HG03097 (cell line): ENCODE data around the gene ARHGAP10.

Experiments used
- ATAC-seq: cut with Tn5 transposase; IDR thresholded peaks from one replicate; pipeline ENCODE4 v1.9.1; 2021; ENCODE audit not compliant: unreplicated experiment, low FRiP score

Gene ARHGAP10

GRCh38 chr4:148016063-148016637, 284.3 kb downstream of the ARHGAP10 start:
- ATAC-seq = no peak

- ATAC-seq = no peak
Observed at GRCh38 chr4:148017801-148018200, 285.9 kb downstream of the ARHGAP10 start.

GRCh38 chr4:148021686-148022085, 289.8 kb downstream of the ARHGAP10 start:
- ATAC-seq = no peak

- no peak for ATAC-seq
Observed at GRCh38 chr4:148022975-148023374, 291.1 kb downstream of the ARHGAP10 start.

GRCh38 chr4:148023512-148024181, 291.8 kb downstream of the ARHGAP10 start:
- ATAC-seq = no peak

- ATAC-seq = no peak
Observed at GRCh38 chr4:148025981-148026380, 294.1 kb downstream of the ARHGAP10 start.

- no peak for ATAC-seq
Observed at GRCh38 chr4:148027201-148027600, 295.3 kb downstream of the ARHGAP10 start.

GRCh38 chr4:148029781-148030180, 297.9 kb downstream of the ARHGAP10 start:
- no peak for ATAC-seq

- ATAC-seq = no peak
Observed at GRCh38 chr4:148030193-148030873, 298.4 kb downstream of the ARHGAP10 start.

- no peak for ATAC-seq
Observed at GRCh38 chr4:148034813-148035212, 302.9 kb downstream of the ARHGAP10 start.

- ATAC-seq = no peak
Observed at GRCh38 chr4:148041606-148042329, 309.9 kb downstream of the ARHGAP10 start.

- ATAC-seq = peak; percentile 4
Observed at GRCh38 chr4:148044089-148044911, 312.4 kb downstream of the ARHGAP10 start.

- ATAC-seq = peak; percentile 97
Observed at GRCh38 chr4:148044912-148045352, 313.0 kb downstream of the ARHGAP10 start.

GRCh38 chr4:148048598-148048997, 316.7 kb downstream of the ARHGAP10 start:
- no peak for ATAC-seq

- no peak for ATAC-seq
Observed at GRCh38 chr4:148051403-148051802, 319.5 kb downstream of the ARHGAP10 start.

GRCh38 chr4:148052448-148052847, 320.6 kb downstream of the ARHGAP10 start:
- ATAC-seq = no peak

GRCh38 chr4:148053298-148054003, 321.6 kb downstream of the ARHGAP10 start:
- ATAC-seq = no peak

- no peak for ATAC-seq
Observed at GRCh38 chr4:148054275-148054674, 322.4 kb downstream of the ARHGAP10 start.

GRCh38 chr4:148055844-148056243, 324.0 kb downstream of the ARHGAP10 start:
- peak; percentile 39 for ATAC-seq

GRCh38 chr4:148056879-148057278, 325.0 kb downstream of the ARHGAP10 start:
- ATAC-seq = peak; percentile 87
